Upper lobe of left lung (tissue), 6 donors: ENCODE data around the gene ATP6V1C2. TPM values are rescaled to one million over a fixed set of nuclear protein-coding genes. Genes with fewer than 3 reads are reported as not detected.

Experiments
- ATAC-seq, 2 donors: fragments of 200-7000 bp; cut with Tn5 transposase; one replicate each; pipeline ENCODE4 v1.9.1; 2022; ENCODE audit warnings: mild to moderate bottlenecking in 2 of 2, moderate library complexity in 2 of 2; ENCODE audit not compliant: low FRiP score in 2 of 2
- DNase-seq, 2 donors: peaks; one replicate each; pipeline ENCODE4 v3.0.0-alpha.2; 2019 to 2020
- H3K27ac ChIP-seq, 4 donors: fragments of 200-600 bp; sonication (generic); one replicate each; pipeline ENCODE4 v1.5.1; 2016 to 2019
- H3K27me3 ChIP-seq, 4 donors: fragments of 200-600 bp; sonication (generic); one replicate each; pipeline ENCODE4 v1.5.1; 2017 to 2019
- H3K36me3 ChIP-seq, 4 donors: fragments of 200-600 bp; sonication (generic); one replicate each; pipeline ENCODE4 v1.5.1; 2016 to 2019
- H3K4me1 ChIP-seq, 4 donors: fragments of 200-600 bp; sonication (generic); one replicate each; pipeline ENCODE4 v1.5.1; 2018 to 2019
- H3K4me3 ChIP-seq, 4 donors: fragments of 200-600 bp; sonication (generic); one replicate each; pipeline ENCODE4 v1.5.1; 2017 to 2019; ENCODE audit warnings: mild to moderate bottlenecking in 2 of 4, moderate library complexity in 1 of 4
- H3K9me3 ChIP-seq, 4 donors: fragments of 200-600 bp; sonication (generic); one replicate each; pipeline ENCODE4 v1.5.1; 2018 to 2019
- EP300 ChIP-seq, 4 donors: sonication (generic); formaldehyde crosslinking; IDR thresholded peaks; one replicate each; pipeline ENCODE4 v1.5.1; 2017; ENCODE audit warnings: antibody characterized with exemption in 4 of 4, control low read depth in 2 of 4
- POLR2A ChIP-seq, 4 donors: fragments of 450-650 bp; IDR thresholded peaks; one replicate each; pipeline ENCODE4 v1.5.1; 2016 to 2017; ENCODE audit warnings: antibody characterized with exemption in 4 of 4, mild to moderate bottlenecking in 2 of 4
- POLR2AphosphoS5 ChIP-seq, 2 donors: sonication (generic); formaldehyde crosslinking; IDR thresholded peaks; one replicate each; pipeline ENCODE4 v1.5.1; 2017; ENCODE audit warnings: antibody characterized with exemption in 2 of 2
- WGBS, 2 donors: methylation state at CpG; one replicate each; pipeline ENCODE4 v1.1.5; 2017 to 2018; 5-methylcytosine and 5-hydroxymethylcytosine counted together
- total RNA-seq, 6 donors: library from RNA; depleted of rRNA in 4 of 6; stranded (reverse); fragments of >200 nt in 4 of 6; gene quantifications; one replicate each; pipeline versions ENCODE4 v1.1.0 to v1.2.1, GENCODE V29; 2016 to 2021
- TF ChIP-seq, protein P1 (sequence below), 6 experiments: fragments of 450-650 bp in 4 of 6; fragments of 200-600 bp in 2 of 6; sonication (generic) in 2 of 6; IDR thresholded peaks; one replicate each; pipeline ENCODE4 v1.5.1; 2016 to 2019; ENCODE audit warnings: antibody characterized with exemption in 6 of 6
- donor health status: DM: no; HTN: no; CAD: no; lungs with moderate emphysema.
- donor health status: DM: no; HTN: yes; CAD: no; lungs with severe emphysema.

Gene ATP6V1C2
- total RNA-seq, 6 donors from 2014 or later, result 0.81 to 92.2 (median 2.4) TPM

DNA sequence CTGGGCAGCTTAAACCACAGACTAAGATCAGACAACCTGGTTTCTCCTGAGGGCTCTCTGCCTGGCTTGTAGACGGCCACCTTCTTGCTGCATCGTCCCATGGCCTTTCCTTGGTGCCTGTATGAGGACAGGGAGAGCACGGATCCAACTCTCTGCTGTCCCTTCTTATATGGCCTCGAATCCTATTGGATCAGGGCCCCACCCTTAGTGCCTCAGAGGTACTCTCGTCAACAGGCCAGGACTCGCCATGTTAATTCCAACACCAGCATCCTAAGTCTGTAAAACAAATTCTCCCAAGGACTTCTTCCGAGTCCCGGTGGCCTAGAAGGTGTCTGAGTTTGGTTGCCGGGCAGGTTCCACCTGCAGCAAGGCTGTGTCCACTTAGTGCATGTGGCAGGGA lies 40.2 kb downstream of the ATP6V1C2 start:
- no peaks in the 10 kb centered on the region for H3K36me3 ChIP-seq
- WGBS, 2 donors, result 86 to 98% methylated on average over 8 to 9 of the region's 9 CpGs
- no peaks in the 10 kb centered on the region for H3K27me3 ChIP-seq
- TF ChIP-seq POLR2A (IDR thresholded peaks at IDR 0.05), result no peak
- TF ChIP-seq EP300 (IDR thresholded peaks at IDR 0.05), result no peak
- TF ChIP-seq, protein P1, sequence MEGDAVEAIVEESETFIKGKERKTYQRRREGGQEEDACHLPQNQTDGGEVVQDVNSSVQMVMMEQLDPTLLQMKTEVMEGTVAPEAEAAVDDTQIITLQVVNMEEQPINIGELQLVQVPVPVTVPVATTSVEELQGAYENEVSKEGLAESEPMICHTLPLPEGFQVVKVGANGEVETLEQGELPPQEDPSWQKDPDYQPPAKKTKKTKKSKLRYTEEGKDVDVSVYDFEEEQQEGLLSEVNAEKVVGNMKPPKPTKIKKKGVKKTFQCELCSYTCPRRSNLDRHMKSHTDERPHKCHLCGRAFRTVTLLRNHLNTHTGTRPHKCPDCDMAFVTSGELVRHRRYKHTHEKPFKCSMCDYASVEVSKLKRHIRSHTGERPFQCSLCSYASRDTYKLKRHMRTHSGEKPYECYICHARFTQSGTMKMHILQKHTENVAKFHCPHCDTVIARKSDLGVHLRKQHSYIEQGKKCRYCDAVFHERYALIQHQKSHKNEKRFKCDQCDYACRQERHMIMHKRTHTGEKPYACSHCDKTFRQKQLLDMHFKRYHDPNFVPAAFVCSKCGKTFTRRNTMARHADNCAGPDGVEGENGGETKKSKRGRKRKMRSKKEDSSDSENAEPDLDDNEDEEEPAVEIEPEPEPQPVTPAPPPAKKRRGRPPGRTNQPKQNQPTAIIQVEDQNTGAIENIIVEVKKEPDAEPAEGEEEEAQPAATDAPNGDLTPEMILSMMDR (IDR thresholded peaks at IDR 0.05), result no peak
- no peak for TF ChIP-seq POLR2AphosphoS5 (IDR thresholded peaks at IDR 0.05)
- no peaks in the 10 kb centered on the region for H3K4me1 ChIP-seq
- no peak for DNase-seq
- no peak for ATAC-seq
- H3K9me3 ChIP-seq, result no peaks in the 10 kb centered on the region
- no peak overlapping the region for H3K4me3 ChIP-seq
- no peak overlapping the region for H3K27ac ChIP-seq

GRCh38 chr2:10762651-10763460 lies 41.4 kb downstream of the ATP6V1C2 start:
- ATAC-seq, result peak in 1 of 2 donors; percentile 25
- Histone ChIP-seq H3K9me3 (no peaks in the 10 kb centered on the region), H3K4me3 (no peak overlapping the region), H3K4me1 (no peaks in the 10 kb centered on the region), H3K36me3 (no peaks in the 10 kb centered on the region), H3K27ac (no peak overlapping the region), H3K27me3 (no peaks in the 10 kb centered on the region)
- no peak for TF ChIP-seq POLR2AphosphoS5 (IDR thresholded peaks at IDR 0.05)
- TF ChIP-seq, protein P1 (IDR thresholded peaks at IDR 0.05), result no peak
- no peak for TF ChIP-seq POLR2A (IDR thresholded peaks at IDR 0.05)
- TF ChIP-seq EP300 (IDR thresholded peaks at IDR 0.05), result no peak
- DNase-seq, result no peak
- WGBS, 2 donors, result 58 to 61% methylated on average over 24 to 25 of the region's 25 CpGs

DNA sequence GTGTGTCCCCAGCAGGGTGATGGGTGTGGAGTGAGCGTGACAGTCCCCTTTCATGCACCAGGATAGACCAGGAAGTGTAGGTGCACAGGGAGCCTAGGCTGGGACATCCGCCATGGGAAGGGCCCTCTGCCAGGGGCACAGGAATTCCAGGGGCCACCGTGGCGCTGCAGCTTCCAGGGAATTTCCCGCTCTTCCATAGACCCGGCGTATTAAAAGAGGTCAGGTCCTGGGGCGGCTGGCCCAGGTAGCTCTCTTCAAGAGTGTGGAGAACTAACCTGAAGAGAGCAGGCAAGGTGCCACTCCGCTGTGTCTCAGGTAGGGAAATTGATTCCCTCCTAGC lies 42.0 kb downstream of the ATP6V1C2 start:
- TF ChIP-seq, protein P1 (IDR thresholded peaks at IDR 0.05), result no peak
- TF ChIP-seq EP300 (IDR thresholded peaks at IDR 0.05) (no peak), POLR2A (IDR thresholded peaks at IDR 0.05) (no peak), POLR2AphosphoS5 (IDR thresholded peaks at IDR 0.05) (no peak)
- Histone ChIP-seq H3K4me1 (no peaks in the 10 kb centered on the region), H3K36me3 (no peaks in the 10 kb centered on the region), H3K27me3 (no peaks in the 10 kb centered on the region), H3K27ac (no peak overlapping the region), H3K4me3 (no peak overlapping the region), H3K9me3 (no peaks in the 10 kb centered on the region)
- 74 to 83% methylated on average over 7 to 8 of the region's 9 CpGs for WGBS, 2 donors
- no peak for DNase-seq
- ATAC-seq, result no peak

DNA sequence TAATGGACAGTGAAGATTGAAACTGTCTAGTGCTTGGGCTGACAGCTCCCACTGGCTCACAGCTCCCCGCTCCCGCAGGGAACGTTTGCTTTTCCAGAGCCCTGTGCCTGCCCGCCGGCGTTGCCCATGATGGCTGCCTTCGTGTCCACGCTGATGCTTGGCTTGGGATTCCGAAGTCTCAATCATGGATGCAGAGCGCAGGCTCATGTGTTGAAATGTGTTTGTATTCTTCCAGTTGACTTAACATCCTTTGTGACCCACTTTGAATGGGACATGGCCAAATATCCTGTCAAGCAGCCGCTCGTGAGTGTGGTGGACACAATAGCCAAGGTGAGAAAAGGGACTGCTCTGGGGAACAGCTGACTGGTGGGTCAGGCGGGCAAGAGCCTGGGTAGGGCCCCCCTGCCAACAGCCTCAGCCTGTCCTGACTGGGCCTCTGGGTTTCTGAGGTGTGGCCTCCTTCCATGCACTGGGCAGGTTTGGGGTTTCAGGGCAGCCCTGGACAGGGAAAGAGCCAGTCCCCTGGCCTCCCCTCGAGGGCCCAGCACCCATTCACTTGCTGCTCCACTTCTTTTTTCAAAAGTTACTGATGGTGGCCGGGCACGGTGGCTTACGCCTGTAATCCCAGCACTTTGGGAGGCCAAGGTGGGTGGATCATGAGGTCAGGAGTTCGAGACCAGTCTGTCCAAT lies 42.8 kb downstream of the ATP6V1C2 start:
- Histone ChIP-seq H3K27me3 (no peaks in the 10 kb centered on the region), H3K27ac (no peak overlapping the region), H3K4me1 (no peaks in the 10 kb centered on the region), H3K4me3 (no peak overlapping the region), H3K9me3 (no peaks in the 10 kb centered on the region), H3K36me3 (no peaks in the 10 kb centered on the region)
- TF ChIP-seq, protein P1 (IDR thresholded peaks at IDR 0.05), result no peak
- TF ChIP-seq POLR2A (IDR thresholded peaks at IDR 0.05) (no peak), POLR2AphosphoS5 (IDR thresholded peaks at IDR 0.05) (no peak), EP300 (IDR thresholded peaks at IDR 0.05) (no peak)
- ATAC-seq, result no peak
- 86 to 91% methylated on average over 13 to 18 of the region's 18 CpGs for WGBS, 2 donors
- DNase-seq, result no peak
